HG02870 (cell line): ENCODE results near the gene ACAP3.

Experiments used
- ATAC-seq: cut with Tn5 transposase; IDR thresholded peaks from one replicate; pipeline ENCODE4 v1.9.1; 2021; ENCODE audit warnings: mild to moderate bottlenecking, moderate library complexity; ENCODE audit not compliant: unreplicated experiment

Gene ACAP3

DNA sequence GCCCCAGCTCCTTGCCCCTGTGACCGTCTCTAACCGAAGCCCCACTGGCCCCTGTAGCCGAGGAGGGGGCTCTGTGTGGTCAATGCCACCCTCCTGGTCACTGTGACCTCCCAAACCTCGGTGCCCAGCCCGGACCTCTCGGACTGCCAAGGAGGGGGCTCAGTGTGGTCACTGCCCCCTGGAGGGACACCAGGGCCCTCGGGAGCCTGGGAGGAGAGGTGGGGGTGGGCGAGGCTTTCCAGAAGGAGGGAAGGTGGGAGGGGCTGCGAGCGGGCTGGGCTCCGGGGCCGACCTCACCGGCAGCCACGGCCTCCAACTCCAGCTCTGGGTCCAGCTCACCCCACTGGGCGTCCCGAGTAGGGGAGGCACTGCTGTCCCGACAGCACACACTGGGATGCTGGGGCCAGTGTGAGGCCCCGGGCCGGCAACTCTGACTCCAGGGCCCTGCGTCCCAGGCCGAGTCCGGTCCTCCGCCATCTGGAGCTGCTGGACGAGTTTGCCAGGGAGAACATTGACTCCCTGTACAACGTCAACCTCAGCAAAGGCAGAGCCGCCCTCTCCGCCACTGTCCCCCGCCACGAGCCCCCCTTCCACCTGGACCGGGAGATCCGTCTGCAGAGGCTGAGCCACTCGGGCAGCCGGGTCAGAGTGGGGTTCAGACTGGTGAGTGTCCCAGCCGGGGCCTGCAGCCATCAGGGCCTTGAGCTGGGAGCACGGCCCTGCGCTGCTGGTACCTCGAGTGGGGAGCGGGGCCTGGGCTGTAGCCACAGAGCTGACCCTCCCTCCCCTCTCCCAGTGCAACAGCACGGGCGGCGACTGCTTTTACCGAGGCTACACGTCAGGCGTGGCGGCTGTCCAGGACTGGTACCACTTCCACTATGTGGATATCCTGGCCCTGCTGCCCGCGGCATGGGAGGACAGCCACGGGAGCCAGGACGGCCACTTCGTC, 21.1 kb downstream of the ACAP3 start:
- ATAC-seq, result no peak

DNA sequence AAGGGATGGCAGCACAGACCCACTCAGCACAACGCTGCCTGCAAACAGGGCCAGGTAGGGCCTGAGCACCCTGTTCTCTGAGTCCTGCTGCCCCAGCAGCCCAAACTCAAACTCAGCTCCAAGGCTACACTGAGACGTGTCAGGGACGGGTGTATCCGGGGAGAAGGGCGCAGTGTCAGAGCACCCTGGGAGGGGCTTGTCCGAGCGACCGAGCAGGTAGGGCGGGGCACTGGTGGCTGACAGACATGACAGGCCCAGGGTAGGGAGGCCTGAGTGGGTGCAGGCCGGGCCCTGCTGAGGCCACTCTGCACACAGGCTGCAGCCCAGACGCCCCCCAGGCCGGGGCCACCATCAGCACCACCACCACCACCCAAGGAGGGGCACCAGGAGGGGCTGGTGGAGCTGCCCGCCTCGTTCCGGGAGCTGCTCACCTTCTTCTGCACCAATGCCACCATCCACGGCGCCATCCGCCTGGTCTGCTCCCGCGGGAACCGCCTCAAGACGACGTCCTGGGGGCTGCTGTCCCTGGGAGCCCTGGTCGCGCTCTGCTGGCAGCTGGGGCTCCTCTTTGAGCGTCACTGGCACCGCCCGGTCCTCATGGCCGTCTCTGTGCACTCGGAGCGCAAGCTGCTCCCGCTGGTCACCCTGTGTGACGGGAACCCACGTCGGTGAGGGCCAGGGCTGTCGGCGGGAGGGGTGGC, 22.0 kb downstream of the ACAP3 start:
- no peak for ATAC-seq

DNA sequence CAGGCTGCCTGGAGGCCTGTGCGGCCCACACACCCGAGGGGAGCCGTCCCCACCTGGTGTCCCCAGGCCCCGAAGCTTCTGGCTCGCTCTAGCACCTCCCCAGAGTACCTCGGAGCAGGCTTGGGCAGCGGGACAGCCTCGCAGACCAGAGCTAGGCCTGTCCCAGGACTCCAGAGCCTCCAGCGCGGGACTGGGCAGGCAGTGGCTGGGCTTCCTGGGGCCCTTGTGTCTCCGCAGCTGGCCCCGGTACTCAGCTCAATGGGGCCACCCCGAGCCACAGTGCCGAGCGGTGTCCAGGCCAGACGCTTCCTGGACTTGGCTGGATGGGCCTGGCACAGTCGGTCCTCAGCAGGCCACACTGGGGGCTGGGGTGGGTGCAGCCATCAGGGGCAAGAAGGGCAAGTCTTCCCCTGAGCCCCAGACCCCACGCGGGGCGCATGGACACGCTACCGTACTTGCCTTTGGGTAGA, 22.6 kb downstream of the ACAP3 start:
- no peak for ATAC-seq

DNA sequence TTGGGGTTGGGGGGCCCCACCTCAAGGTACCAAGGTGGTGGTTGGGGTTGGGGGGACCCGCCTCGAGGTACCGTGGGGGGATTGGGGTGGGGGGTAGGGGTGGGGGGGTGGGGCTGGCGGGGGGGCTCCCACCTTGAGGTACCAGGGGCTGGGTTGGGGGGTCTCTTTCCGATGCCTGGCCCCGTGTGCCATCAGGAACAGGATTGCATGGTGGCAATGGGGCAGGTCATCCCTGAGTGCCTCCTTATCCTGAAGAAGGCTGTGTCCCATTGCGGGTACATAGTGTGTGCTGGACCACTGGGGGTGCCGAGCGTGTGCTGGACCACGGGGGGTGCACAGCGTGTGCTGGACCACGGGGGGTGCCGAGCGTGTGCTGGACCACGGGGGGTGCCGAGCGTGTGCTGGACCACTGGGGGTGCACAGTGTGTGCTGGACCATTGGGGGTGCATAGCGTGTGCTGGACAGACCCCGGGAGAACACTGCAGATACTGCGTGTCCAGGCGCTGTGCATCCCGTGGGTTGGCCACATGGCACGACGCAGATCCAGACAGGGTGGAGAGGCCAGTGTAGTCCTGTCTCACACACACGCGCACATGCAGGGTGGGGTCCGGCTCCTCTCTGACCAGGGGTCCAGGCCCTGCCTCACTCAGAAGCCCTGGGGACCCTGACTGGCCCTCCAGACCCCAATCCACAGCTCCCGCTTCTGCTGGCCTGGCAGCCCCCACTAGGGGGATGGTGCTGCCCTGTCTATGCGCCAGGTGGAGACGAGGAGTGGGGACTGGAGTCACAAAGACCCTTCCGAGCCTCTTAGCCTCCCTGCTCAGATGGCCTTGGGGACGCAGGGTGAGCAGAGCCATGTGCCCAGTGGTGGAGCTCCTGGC, 23.3 kb downstream of the ACAP3 start:
- no peak for ATAC-seq

GRCh38 chr1:1283821-1284220, 23.9 kb downstream of the ACAP3 start:
- ATAC-seq, result no peak

DNA sequence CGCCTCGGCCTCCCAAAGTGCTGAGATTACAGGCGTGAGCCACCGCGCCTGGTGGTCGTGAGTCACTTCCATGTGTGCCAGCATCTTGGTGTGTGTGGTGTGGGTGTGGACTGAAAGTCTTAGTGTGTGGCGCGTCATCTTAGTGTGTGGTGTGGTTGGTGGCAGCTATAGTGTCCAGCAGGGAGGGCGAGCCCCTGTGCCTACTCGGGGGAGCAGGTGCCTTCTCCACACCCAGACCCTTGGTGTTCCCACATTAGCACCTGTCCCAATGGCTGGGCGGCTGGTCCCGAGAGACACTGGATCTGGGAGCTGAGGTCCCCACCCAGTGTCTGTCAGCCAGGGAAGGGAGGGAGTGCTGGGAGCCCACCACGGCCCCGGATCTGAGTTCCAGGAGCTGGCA, 24.7 kb downstream of the ACAP3 start:
- ATAC-seq, result no peak

GRCh38 chr1:1281533-1282321, 26.0 kb downstream of the ACAP3 start:
- ATAC-seq, result no peak

GRCh38 chr1:1280782-1281481, 26.8 kb downstream of the ACAP3 start:
- no peak for ATAC-seq

DNA sequence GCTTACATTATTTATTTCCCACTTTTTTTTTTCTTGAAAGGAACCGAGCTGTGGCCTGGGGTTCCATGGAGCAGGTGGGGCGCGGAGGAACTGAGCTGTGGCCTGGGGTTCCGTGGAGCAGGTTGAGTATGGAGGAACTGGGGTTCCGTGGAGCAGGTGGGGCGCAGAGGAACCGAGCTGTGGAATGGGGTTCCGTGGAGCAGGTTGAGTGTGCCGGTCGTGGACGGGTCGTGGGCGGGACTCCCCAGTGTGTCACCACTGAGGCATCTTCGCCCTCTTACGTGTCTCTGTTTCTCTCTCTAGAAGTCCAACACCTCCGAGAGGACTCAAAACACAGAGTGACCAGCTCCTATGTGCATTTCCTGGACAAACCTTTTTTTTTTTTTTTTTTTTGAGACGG, 28.7 kb downstream of the ACAP3 start:
- ATAC-seq, result no peak

- ATAC-seq, result no peak
Observed at GRCh38 chr1:1278620-1279019, 29.1 kb downstream of the ACAP3 start.

DNA sequence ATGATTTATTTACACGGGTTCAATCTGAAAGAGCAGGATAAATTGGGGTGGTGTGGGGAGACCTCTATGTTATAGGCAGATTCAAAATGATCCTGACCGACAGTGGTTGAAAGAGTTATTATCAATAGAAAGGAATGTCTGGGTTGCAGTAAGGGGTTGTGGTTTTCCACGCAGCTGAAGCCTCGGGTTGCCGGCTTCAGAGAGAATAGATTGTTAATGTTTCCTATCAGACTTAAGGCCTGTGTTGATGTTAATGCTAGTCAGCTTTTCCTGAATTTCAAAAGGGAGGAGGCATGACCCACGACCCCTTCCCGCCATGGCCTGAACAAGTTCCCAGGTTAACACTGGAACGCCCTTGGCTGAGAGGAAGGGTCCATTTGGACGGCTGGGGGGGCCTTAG, 31.9 kb downstream of the ACAP3 start:
- no peak for ATAC-seq

DNA sequence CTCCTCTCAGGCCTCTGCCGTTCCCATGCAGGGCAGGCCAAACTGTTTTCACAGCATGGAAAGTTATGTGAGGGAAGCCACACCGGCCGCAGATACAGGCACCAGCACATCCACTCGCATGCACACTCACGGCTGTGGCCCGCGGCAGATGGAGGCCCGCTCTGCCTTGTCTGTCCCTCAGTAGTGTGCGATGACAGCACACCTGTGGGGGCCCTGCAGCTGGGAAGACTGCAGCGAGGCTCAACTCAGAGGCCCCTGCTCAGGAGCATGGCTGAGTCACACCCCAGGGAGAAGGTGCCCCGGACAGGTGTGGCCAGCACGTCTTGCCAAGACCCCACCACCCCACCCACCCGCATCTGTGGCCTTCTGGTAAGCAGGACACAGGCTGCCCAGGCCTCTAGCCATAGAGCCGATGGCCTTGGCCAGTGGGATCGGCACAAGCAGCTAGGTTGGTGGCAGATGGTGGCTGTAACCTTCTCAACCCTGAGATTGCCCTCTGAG, 32.7 kb downstream of the ACAP3 start:
- ATAC-seq, result no peak

DNA sequence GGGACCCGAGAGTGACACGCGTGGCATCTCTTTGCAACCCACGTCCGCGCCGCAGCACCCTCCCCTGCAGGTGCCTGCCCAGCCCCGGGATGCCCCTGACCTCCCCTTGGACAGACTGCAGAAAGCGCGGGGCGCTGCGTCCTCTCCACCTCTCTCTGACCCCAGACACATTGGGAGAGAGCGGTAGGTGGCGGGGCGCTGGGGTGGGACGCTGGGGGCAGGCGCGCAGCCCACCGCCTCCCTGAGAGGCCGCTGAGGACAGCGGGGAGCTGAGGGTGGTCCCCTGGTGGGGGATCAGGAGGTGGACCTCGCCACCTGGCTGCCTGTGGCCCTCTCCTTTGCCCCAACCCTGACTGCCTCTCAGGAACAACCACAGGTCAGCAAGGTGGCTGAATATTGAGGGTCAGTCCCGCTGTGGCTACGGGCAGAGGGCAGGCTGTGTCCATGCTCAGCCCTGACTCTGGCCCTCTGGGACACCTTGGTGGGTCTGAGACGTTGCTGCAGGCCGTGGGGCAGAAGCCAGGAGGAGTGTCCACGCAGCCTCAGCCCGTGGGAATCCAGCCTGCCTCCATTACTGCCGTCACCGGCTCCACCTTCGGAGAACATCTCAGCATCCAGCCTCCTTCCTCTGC, 33.3 kb downstream of the ACAP3 start:
- no peak for ATAC-seq

- ATAC-seq, result peak; percentile 78
Observed at GRCh38 chr1:1273512-1274298, 34.0 kb downstream of the ACAP3 start, which contains the start of gene UBE2J2. Gene UBE2J2 (minus strand): TSS chr1:1273854. CDS start chr1:1267992, 5,862 bp downstream.

DNA sequence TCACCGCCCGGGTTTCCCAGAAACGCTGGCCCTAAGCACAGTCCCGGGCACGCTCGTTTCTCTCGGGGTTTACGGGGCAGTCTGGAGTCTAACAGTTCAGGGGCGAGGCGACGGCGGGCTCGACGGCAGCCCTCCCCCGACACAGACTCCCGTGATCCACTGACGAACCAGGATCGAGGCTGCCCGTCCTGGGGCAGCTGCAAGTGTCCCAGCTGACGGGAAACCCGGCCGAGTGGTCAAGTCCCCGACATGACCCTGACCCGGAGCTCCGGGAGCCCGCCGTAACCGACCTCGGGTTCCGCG, 34.6 kb downstream of the ACAP3 start:
- ATAC-seq, result no peak

GRCh38 chr1:1272341-1273208, 35.2 kb downstream of the ACAP3 start:
- no peak for ATAC-seq

DNA sequence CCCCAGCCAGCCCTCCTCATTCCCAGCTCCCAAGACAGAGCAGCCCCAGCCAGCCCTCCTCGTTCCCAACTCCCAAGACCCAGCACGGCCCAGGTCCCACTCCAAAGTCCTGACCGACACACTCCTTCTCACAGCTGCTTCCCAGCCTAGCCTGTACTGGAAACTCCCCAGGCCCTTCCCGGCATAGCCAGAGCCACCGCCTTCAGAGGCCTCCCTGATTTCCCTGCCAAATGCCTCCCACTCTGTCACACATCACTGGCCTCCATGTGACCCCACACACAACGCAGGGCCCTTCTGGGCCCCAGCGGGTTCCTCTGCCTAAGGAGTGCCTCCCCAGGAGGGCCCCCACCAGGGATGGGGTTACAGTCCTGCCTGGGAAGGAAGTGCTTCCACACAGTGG, 36.9 kb downstream of the ACAP3 start:
- no peak for ATAC-seq
